Fibroblast of lung (primary cell): ENCODE measurements around the gene PSG4.
"Not testable (repeated sequence)": the region's sequence is repeated elsewhere in the genome, so short reads cannot be mapped to it uniquely, and the experiment has no call there.

ENCODE experiments used
- CTCF ChIP-seq, 2 donors: IDR thresholded peaks in 1 of 2; conservative IDR thresholded peaks in 1 of 2; 1 replicate in 1 of 2; 2 replicates in 1 of 2; pipeline ENCODE4 v1.5.1; 2011 to 2012; ENCODE audit warnings: low read length in 2 of 2, control low read depth in 1 of 2, inconsistent platforms in 1 of 2, low read depth in 1 of 2, mild to moderate bottlenecking in 1 of 2
- EZH2 ChIP-seq: IDR thresholded peaks from 2 replicates; pipeline ENCODE4 v1.5.1; 2012; ENCODE audit warnings: low read length, control low read depth, mild to moderate bottlenecking; ENCODE audit errors: missing control alignments

GRCh38 chr19:43235686-43236085 lies 30.2 kb upstream of the PSG4 start:
- TF ChIP-seq CTCF (conservative IDR thresholded peaks at IDR 0.05 in 1 of 2, IDR thresholded peaks at IDR 0.05 in 1 of 2; ENCODE audit: low read depth in 1 of 2, low read length in 2 of 2); EZH2: not testable (repeated sequence)
